ENCODE measurements around the gene ADARB2. TPM values are rescaled to one million over a fixed set of nuclear protein-coding genes. Genes with fewer than 3 reads are reported as not detected.

Gene ADARB2
- total RNA-seq, 1 donor from 2014 or later, result not detected

- TF ChIP-seq CTCF (IDR thresholded peaks at IDR 0.05), result no peak
- no peaks in the 10 kb centered on the region for H3K4me1 ChIP-seq
- H3K27ac ChIP-seq, result no peak overlapping the region
- no peak overlapping the region for H3K4me3 ChIP-seq
- no peaks in the 10 kb centered on the region for H3K9me3 ChIP-seq
- no peak for DNase-seq (ENCODE audit: low spot score in 2 of 2)
- no peaks in the 10 kb centered on the region for H3K27me3 ChIP-seq
- no peaks in the 10 kb centered on the region for H3K36me3 ChIP-seq
- intact Hi-C loops (cut with DNase I), result no loop called here
Observed at GRCh38 chr10:1426786-1427185, 310.5 kb downstream of the ADARB2 start.

GRCh38 chr10:1425879-1426278 is 311.4 kb downstream of the ADARB2 start:
- TF ChIP-seq CTCF (IDR thresholded peaks at IDR 0.05), result no peak
- Histone ChIP-seq H3K4me1 (no peaks in the 10 kb centered on the region), H3K27me3 (no peaks in the 10 kb centered on the region), H3K27ac (no peak overlapping the region), H3K36me3 (no peaks in the 10 kb centered on the region), H3K4me3 (no peak overlapping the region), H3K9me3 (no peaks in the 10 kb centered on the region)
- intact Hi-C loops (cut with DNase I), result no loop called here
- no peak for DNase-seq (ENCODE audit: low spot score in 2 of 2)

GRCh38 chr10:1424648-1425047 is 312.7 kb downstream of the ADARB2 start:
- Histone ChIP-seq H3K4me1 (no peaks in the 10 kb centered on the region), H3K4me3 (no peak overlapping the region), H3K9me3 (no peaks in the 10 kb centered on the region), H3K36me3 (no peaks in the 10 kb centered on the region), H3K27ac (no peak overlapping the region), H3K27me3 (no peaks in the 10 kb centered on the region)
- no peak for TF ChIP-seq CTCF (IDR thresholded peaks at IDR 0.05)
- intact Hi-C loops (cut with DNase I), result no loop called here
- DNase-seq (ENCODE audit: low spot score in 2 of 2), result peak in 1 of 2 donors; percentile 2

- peak in 1 of 2 donors; percentile 5 for DNase-seq (ENCODE audit: low spot score in 2 of 2)
- Histone ChIP-seq H3K4me1 (no peaks in the 10 kb centered on the region), H3K9me3 (no peaks in the 10 kb centered on the region), H3K4me3 (no peak overlapping the region), H3K27ac (no peak overlapping the region), H3K27me3 (no peaks in the 10 kb centered on the region), H3K36me3 (no peaks in the 10 kb centered on the region)
- intact Hi-C loops (cut with DNase I), result no loop called here
- no peak for TF ChIP-seq CTCF (IDR thresholded peaks at IDR 0.05)
Observed at GRCh38 chr10:1423676-1424253, 313.6 kb downstream of the ADARB2 start.

- no peak for TF ChIP-seq CTCF (IDR thresholded peaks at IDR 0.05)
Observed at GRCh38 chr10:1422275-1422674, 315.1 kb downstream of the ADARB2 start.

More at GRCh38 chr10:1422275-1422674, 315.1 kb downstream of the ADARB2 start:
- Histone ChIP-seq H3K4me1 (no peaks in the 10 kb centered on the region), H3K36me3 (no peaks in the 10 kb centered on the region), H3K27me3 (no peaks in the 10 kb centered on the region), H3K4me3 (no peak overlapping the region), H3K9me3 (no peaks in the 10 kb centered on the region), H3K27ac (no peak overlapping the region)
- intact Hi-C loops (cut with DNase I), result no loop called here
- peak in 1 of 2 donors; percentile 19 for DNase-seq (ENCODE audit: low spot score in 2 of 2)

Data from ascending aorta (tissue), 2 donors.